B cell (primary cell): Measurements from ENCODE around the gene PNMA6A. TPM values are rescaled to one million over a fixed set of nuclear protein-coding genes. Genes with fewer than 3 reads are reported as not detected.

Experiments used
- ATAC-seq: fragments of 200-7000 bp; cut with Tn5 transposase; one replicate; pipeline ENCODE4 v1.10.0; 2021; ENCODE audit warnings: low read depth, mild to moderate bottlenecking, moderate number of reproducible peaks, moderate library complexity
- CTCF ChIA-PET: fragments of 350-600 bp; sonication (Branson Sonifier 250); formaldehyde crosslinking; loops from one replicate; lab custom pipeline; 2021; ENCODE audit warnings: antibody characterized with exemption, inconsistent platforms; lab: Charles Lee
- POLR2A ChIA-PET: fragments of 350-600 bp; sonication (Branson Sonifier 250); formaldehyde crosslinking; loops from one replicate; lab custom pipeline; 2021; ENCODE audit warnings: antibody characterized with exemption; lab: Charles Lee
- DNase-seq: peaks from one replicate; pipeline ENCODE4 v3.0.0; 2013
- H2AFZ ChIP-seq: 2 replicates; pipeline ENCODE4 v1.6.1; 2012; ENCODE audit warnings: mild to moderate bottlenecking, low read depth, low read length; ENCODE audit not compliant: insufficient read depth, poor library complexity, severe bottlenecking
- H3K27ac ChIP-seq, 2 donors: 1 replicate in 1 of 2; 2 replicates in 1 of 2; pipeline ENCODE4 v1.5.1; 2012 to 2013; ENCODE audit warnings: low read length in 2 of 2, mild to moderate bottlenecking in 2 of 2, moderate library complexity in 1 of 2
- H3K27me3 ChIP-seq, 4 experiments: fragments of 200-600 bp in 1 of 4; sonication (generic) in 1 of 4; replicated peaks in 1 of 4; 1 replicate in 2 of 4; 2 replicates in 2 of 4; pipeline versions ENCODE4 v1.6.1 to v1.7.0; 2013 to 2016; ENCODE audit warnings: low read length in 3 of 4, mild to moderate bottlenecking in 2 of 4, mixed read lengths in 1 of 4, moderate library complexity in 1 of 4; ENCODE audit not compliant: insufficient read depth in 4 of 4, control insufficient read depth in 3 of 4; ENCODE audit errors: control extremely low read depth in 1 of 4
- H3K36me3 ChIP-seq, 2 experiments: replicated peaks in 1 of 2; 1 replicate in 1 of 2; 2 replicates in 1 of 2; pipeline versions ENCODE4 v1.6.1 to v1.7.1; 2013; ENCODE audit warnings: low read length in 1 of 2; ENCODE audit not compliant: insufficient read depth in 2 of 2, control insufficient read depth in 1 of 2; ENCODE audit errors: control extremely low read depth in 1 of 2, extremely low read depth in 1 of 2
- H3K4me1 ChIP-seq, 2 donors: fragments of 200-600 bp in 1 of 2; sonication (generic) in 1 of 2; 1 replicate in 1 of 2; 2 replicates in 1 of 2; pipeline versions ENCODE4 v1.5.1 to v1.6.1; 2013 to 2017; ENCODE audit warnings: low read length in 2 of 2; ENCODE audit not compliant: control insufficient read depth in 2 of 2, insufficient read depth in 2 of 2
- H3K4me2 ChIP-seq: replicated peaks from 2 replicates; pipeline ENCODE3; 2012; ENCODE audit warnings: mild to moderate bottlenecking, low read depth, low read length; ENCODE audit not compliant: poor library complexity, severe bottlenecking
- H3K4me3 ChIP-seq, 5 experiments: fragments of 200-600 bp in 1 of 5; sonication (generic) in 1 of 5; 1 replicate in 3 of 5; 2 replicates in 2 of 5; pipeline versions ENCODE4 v1.5.1 to v1.7.0; 2011 to 2016; ENCODE audit warnings: low read length in 4 of 5, mild to moderate bottlenecking in 4 of 5, low read depth in 2 of 5, control low read depth in 1 of 5, moderate library complexity in 1 of 5; ENCODE audit not compliant: insufficient read depth in 1 of 5; ENCODE audit errors: control extremely low read depth in 1 of 5, extremely low read depth in 1 of 5
- H3K79me2 ChIP-seq: fragments of 200-600 bp; sonication (generic); one replicate; pipeline ENCODE4 v1.6.0; 2016; ENCODE audit warnings: low read length; ENCODE audit not compliant: control insufficient read depth, insufficient read depth
- H3K9ac ChIP-seq: fragments of 200-600 bp; sonication (generic); 2 replicates; pipeline ENCODE4 v1.6.1; 2017; ENCODE audit warnings: mild to moderate bottlenecking, low read length, moderate library complexity
- H3K9me3 ChIP-seq, 3 donors: one replicate each; pipeline versions ENCODE4 v1.6.1 to v1.7.1; 2013; ENCODE audit warnings: low read length in 2 of 3; ENCODE audit not compliant: control insufficient read depth in 2 of 3, insufficient read depth in 1 of 3; ENCODE audit errors: control extremely low read depth in 1 of 3
- H4K20me1 ChIP-seq: 2 replicates; pipeline ENCODE4 v1.6.0; 2012; ENCODE audit warnings: mild to moderate bottlenecking, low read length; ENCODE audit not compliant: insufficient read depth, control insufficient read depth, poor library complexity, severe bottlenecking
- H3K27ac Mint-ChIP-seq: one replicate; pipeline ENCODE4 v1.8.0; 2021; ENCODE audit warnings: mixed read lengths
- H3K27me3 Mint-ChIP-seq: one replicate; pipeline ENCODE4 v1.8.0; 2021; ENCODE audit warnings: mixed read lengths
- H3K4me1 Mint-ChIP-seq: one replicate; pipeline ENCODE4 v1.8.0; 2021; ENCODE audit warnings: mixed read lengths
- H3K4me3 Mint-ChIP-seq: one replicate; pipeline ENCODE4 v1.8.0; 2021; ENCODE audit warnings: mixed read lengths
- H3K9me3 Mint-ChIP-seq: one replicate; pipeline ENCODE4 v1.8.0; 2022; ENCODE audit warnings: mixed read lengths; ENCODE audit not compliant: insufficient read depth
- CTCF ChIP-seq: fragments of 200-600 bp; IDR thresholded peaks from one replicate; pipeline ENCODE4 v1.8.0; 2022; ENCODE audit warnings: antibody characterized with exemption, mild to moderate bottlenecking
- EZH2 ChIP-seq: IDR thresholded peaks from 2 replicates; pipeline ENCODE4 v1.6.1; 2012; ENCODE audit warnings: borderline replicate concordance, low read depth, mild to moderate bottlenecking, moderate library complexity, low read length; ENCODE audit not compliant: insufficient read depth, poor library complexity, severe bottlenecking
- WGBS: methylation state at CpG from one replicate; pipeline ENCODE4 v1.1.5; 2013; ENCODE audit warnings: missing lambda C conversion rate; ENCODE audit not compliant: insufficient coverage; 5-methylcytosine and 5-hydroxymethylcytosine counted together
- intact Hi-C: fragments of 100-400 bp; cut with micrococcal nuclease; formaldehyde crosslinking; loops from one replicate; pipeline ENCODE4 v1.10.0; 2022
- polyA plus RNA-seq: library from polyadenylated mRNA; depleted of rRNA; stranded (reverse); fragments of >200 nt; gene quantifications from 2 replicates; pipeline ENCODE4 v1.2.3, GENCODE V29; 2012
- total RNA-seq, 2 donors: library from RNA; stranded (reverse); fragments of 120-200 nt in 1 of 2; gene quantifications; 1 replicate in 1 of 2; 2 replicates in 1 of 2; pipeline versions ENCODE4 v1.2.3 to v1.2.4, GENCODE V29; 2013 to 2022

The PNMA6A gene
- total and polyA plus RNA-seq, 2 donors (not counting 1 experiment from before 2014, with no cell fraction given), result 0.12 to 0.20 TPM

- peaks cover 2% of the 10 kb centered on the region for H3K4me1 Mint-ChIP-seq
- H3K27ac Mint-ChIP-seq, result no peak overlapping the region
- DNase-seq (no peak), ATAC-seq (no peak)
- Histone ChIP-seq H3K9ac (no peak overlapping the region), H4K20me1 (no peaks in the 10 kb centered on the region), H3K4me3 (no peak overlapping the region), H3K27me3 (no peaks in the 10 kb centered on the region), H3K36me3 (no peaks in the 10 kb centered on the region), H3K9me3 (peaks cover 0 to 9% (median 8%) of the 10 kb centered on the region in 3 donors), H3K4me1 (no peaks in the 10 kb centered on the region), H3K79me2 (no peaks in the 10 kb centered on the region), H2AFZ (no peak overlapping the region), H3K4me2 (no peak overlapping the region), H3K27ac (no peak overlapping the region)
- no peaks in the 10 kb centered on the region for H3K27me3 Mint-ChIP-seq
- TF ChIP-seq EZH2 (no peak), CTCF (no peak)
- 100% methylated on average over 2 of the region's 2 CpGs for WGBS
- POLR2A ChIA-PET, result no interaction called here
- no peak overlapping the region for H3K4me3 Mint-ChIP-seq
- CTCF ChIA-PET, result no interaction called here
- intact Hi-C loops, result no loop called here
- peaks cover 7% of the 10 kb centered on the region for H3K9me3 Mint-ChIP-seq
Observed at GRCh38 chrX:153049093-153049492, 23.2 kb upstream of the PNMA6A start.

GRCh38 chrX:153052534-153052933 lies 19.7 kb upstream of the PNMA6A start:
- TF ChIP-seq EZH2 (no peak), CTCF (no peak)
- no peaks in the 10 kb centered on the region for H3K36me3 ChIP-seq
- ChIA-PET CTCF (no interaction called here), POLR2A (no interaction called here)
- no peak overlapping the region for H3K4me3 Mint-ChIP-seq
- H3K4me3 ChIP-seq, result no peak overlapping the region
- H3K9me3 ChIP-seq, result peaks cover 0 to 9% (median 8%) of the 10 kb centered on the region in 3 donors
- H3K79me2 ChIP-seq, result no peaks in the 10 kb centered on the region
- intact Hi-C loops, result no loop called here
- H3K27ac ChIP-seq, result no peak overlapping the region
- H3K27me3 ChIP-seq, result peaks cover 0 to 5% (median 0%) of the 10 kb centered on the region in 4 experiments
- no CpG with 5 or more reads among the region's 1 CpG for WGBS
- H3K9me3 Mint-ChIP-seq, result peaks cover 7% of the 10 kb centered on the region
- no peak overlapping the region for H3K4me2 ChIP-seq
- no peak for DNase-seq
- no peak for ATAC-seq
- no peak overlapping the region for H3K27ac Mint-ChIP-seq
- H3K4me1 Mint-ChIP-seq, result no peaks in the 10 kb centered on the region
- no peak overlapping the region for H3K9ac ChIP-seq
- no peak overlapping the region for H2AFZ ChIP-seq
- peaks cover 0 to 4% of the 10 kb centered on the region in 2 donors for H3K4me1 ChIP-seq
- H4K20me1 ChIP-seq, result no peaks in the 10 kb centered on the region
- peaks cover 3% of the 10 kb centered on the region for H3K27me3 Mint-ChIP-seq
